Neural progenitor cell (in vitro differentiated cells): ENCODE measurements around the gene NTRK3.

Experiments
- CTCF ChIP-seq: fragments of 200-600 bp; sonication (generic); IDR thresholded peaks from 2 replicates; pipeline ENCODE4 v1.5.1; 2017; ENCODE audit warnings: antibody characterized with exemption, mild to moderate bottlenecking
- EZH2 ChIP-seq: fragments of 200-600 bp; sonication (generic); IDR thresholded peaks from 2 replicates; pipeline ENCODE4 v1.6.1; 2017; ENCODE audit warnings: antibody characterized with exemption, mild to moderate bottlenecking, moderate library complexity
- EZH2phosphoT487 ChIP-seq: fragments of 200-600 bp; sonication (generic); IDR thresholded peaks from 2 replicates; pipeline ENCODE4 v1.6.1; 2017; ENCODE audit warnings: antibody characterized with exemption

GRCh38 chr15:87949575-87950223, 306.8 kb downstream of the NTRK3 start:
- TF ChIP-seq CTCF = no peak
- TF ChIP-seq EZH2 = no peak
- no peak for TF ChIP-seq EZH2phosphoT487
